T-helper 2 cell treated with Interferon-gamma antibody and Interleukin-4, amounts not matched to agents 100 ng/mL and 5 ng/mL, for 36 hours (primary cell): ENCODE data around the gene MLLT1. TPM values are rescaled to one million over a fixed set of nuclear protein-coding genes. Genes with fewer than 3 reads are reported as not detected.

ENCODE experiments used
- intact Hi-C: fragments of 100-400 bp; cut with micrococcal nuclease; formaldehyde crosslinking; loops from one replicate; pipeline ENCODE4 v1.15.1; 2023
- total RNA-seq: library from RNA; stranded (reverse); gene quantifications from 2 replicates; pipeline ENCODE4 v1.2.3, GENCODE V29; 2022

Gene MLLT1
- total RNA-seq, 1 donor from 2014 or later: 53.2 TPM

GRCh38 chr19:6236310-6237291, 43.2 kb downstream of the MLLT1 start:
- intact Hi-C loops: no loop called here

- intact Hi-C loops: no loop called here
Measured at GRCh38 chr19:6235031-6235951, 44.5 kb downstream of the MLLT1 start.

GRCh38 chr19:6234527-6234926, 45.2 kb downstream of the MLLT1 start:
- intact Hi-C loops: no loop called here

- intact Hi-C loops: no loop called here
Measured at GRCh38 chr19:6233827-6234511, 45.8 kb downstream of the MLLT1 start.

GRCh38 chr19:6233056-6233826, 46.5 kb downstream of the MLLT1 start:
- intact Hi-C loops: no loop called here

GRCh38 chr19:6232601-6233055, 47.1 kb downstream of the MLLT1 start:
- intact Hi-C loops: no loop called here

GRCh38 chr19:6230991-6231448, 48.8 kb downstream of the MLLT1 start:
- intact Hi-C loops: no loop called here

- intact Hi-C loops: no loop called here
Measured at GRCh38 chr19:6229951-6230712, 49.6 kb downstream of the MLLT1 start.

GRCh38 chr19:6229216-6229913, 50.4 kb downstream of the MLLT1 start:
- intact Hi-C loops: no loop called here

GRCh38 chr19:6228551-6229215, 51.1 kb downstream of the MLLT1 start:
- intact Hi-C loops: no loop called here

- intact Hi-C loops: no loop called here
Measured at GRCh38 chr19:6227936-6228325, 51.8 kb downstream of the MLLT1 start.

- intact Hi-C loops: no loop called here
Measured at GRCh38 chr19:6227156-6227935, 52.4 kb downstream of the MLLT1 start.

GRCh38 chr19:6226444-6227155, 53.2 kb downstream of the MLLT1 start:
- intact Hi-C loops: no loop called here

- intact Hi-C loops: no loop called here
Measured at GRCh38 chr19:6226012-6226411, 53.8 kb downstream of the MLLT1 start.

- intact Hi-C loops: no loop called here
Measured at GRCh38 chr19:6225232-6225865, 54.4 kb downstream of the MLLT1 start.

- intact Hi-C loops: no loop called here
Measured at GRCh38 chr19:6224308-6224675, 55.5 kb downstream of the MLLT1 start.
